ENCODE results near the gene AMPD2.
A peak's percentile ranks its signal among the peaks of the same experiment; 100 is the strongest.

AMPD2 gene

GRCh38 chr1:109617291-109617801 lies 2.3 kb upstream of the AMPD2 start:
- peak; percentile 87 for DNase-seq (ENCODE audit: low spot score)

GRCh38 chr1:109618661-109619575 lies 719 bp upstream of the AMPD2 start:
- no peak for DNase-seq (ENCODE audit: low spot score)

GRCh38 chr1:109620401-109620791 lies 759 bp downstream of the AMPD2 start:
- peak; percentile 25 for DNase-seq (ENCODE audit: low spot score)

- peak; percentile 73 for DNase-seq (ENCODE audit: low spot score)
Observed at GRCh38 chr1:109620841-109621286, 1.2 kb downstream of the AMPD2 start.

GRCh38 chr1:109621379-109622136 lies 1.9 kb downstream of the AMPD2 start:
- DNase-seq (ENCODE audit: low spot score) = no peak

GRCh38 chr1:109622137-109622892 lies 2.7 kb downstream of the AMPD2 start:
- DNase-seq (ENCODE audit: low spot score) = no peak

- DNase-seq (ENCODE audit: low spot score) = no peak
Observed at GRCh38 chr1:109622895-109623294, 3.3 kb downstream of the AMPD2 start.

- DNase-seq (ENCODE audit: low spot score) = no peak
Observed at GRCh38 chr1:109623601-109624161, 4.0 kb downstream of the AMPD2 start.

- no peak for DNase-seq (ENCODE audit: low spot score)
Observed at GRCh38 chr1:109624201-109625010, 4.8 kb downstream of the AMPD2 start.

GRCh38 chr1:109625176-109625575 lies 5.5 kb downstream of the AMPD2 start:
- no peak for DNase-seq (ENCODE audit: low spot score)

GRCh38 chr1:109625601-109626560 lies 6.2 kb downstream of the AMPD2 start:
- no peak for DNase-seq (ENCODE audit: low spot score)

GRCh38 chr1:109626682-109627408 lies 7.2 kb downstream of the AMPD2 start:
- DNase-seq (ENCODE audit: low spot score) = no peak

GRCh38 chr1:109627692-109628399 lies 8.2 kb downstream of the AMPD2 start:
- no peak for DNase-seq (ENCODE audit: low spot score)

- DNase-seq (ENCODE audit: low spot score) = no peak
Observed at GRCh38 chr1:109628540-109629321, 9.1 kb downstream of the AMPD2 start.

GRCh38 chr1:109629372-109630030 lies 9.9 kb downstream of the AMPD2 start:
- DNase-seq (ENCODE audit: low spot score) = no peak

GRCh38 chr1:109630081-109630897 lies 10.7 kb downstream of the AMPD2 start:
- DNase-seq (ENCODE audit: low spot score) = no peak

Measured in SW480 (cell line).